Activated T-helper 17 cell treated with anti-CD3 and anti-CD28 coated beads, Interleukin-2, amount 50 U/mL, for 72 hours (primary cell): ENCODE data around the gene UCN2. TPM values are rescaled to one million over a fixed set of nuclear protein-coding genes. Genes with fewer than 3 reads are reported as not detected.
A peak's percentile ranks its signal among the peaks of the same experiment; 100 is the strongest.
"Not testable (repeated sequence)": the region's sequence is repeated elsewhere in the genome, so short reads cannot be mapped to it uniquely, and the experiment has no call there.

Source experiments
- ATAC-seq: fragments of 150-1000 bp; cut with Tn5 transposase; replicated peaks from 2 replicates; pipeline ENCODE4 v1.10.0; 2021; ENCODE audit warnings: mild to moderate bottlenecking, moderate library complexity
- H3K27ac Mint-ChIP-seq: one replicate; pipeline ENCODE4 v1.8.0; 2022; ENCODE audit warnings: mixed read lengths
- H3K27me3 Mint-ChIP-seq: one replicate; pipeline ENCODE4 v1.8.0; 2022; ENCODE audit warnings: mixed read lengths
- H3K36me3 Mint-ChIP-seq: one replicate; pipeline ENCODE4 v1.8.0; 2022; ENCODE audit warnings: low read depth, mild to moderate bottlenecking, mixed read lengths
- H3K4me1 Mint-ChIP-seq: one replicate; pipeline ENCODE4 v1.8.0; 2022; ENCODE audit warnings: mixed read lengths
- H3K4me3 Mint-ChIP-seq: one replicate; pipeline ENCODE4 v1.8.0; 2022; ENCODE audit warnings: mild to moderate bottlenecking, mixed read lengths
- H3K9me3 Mint-ChIP-seq: one replicate; pipeline ENCODE4 v1.8.0; 2022; ENCODE audit warnings: mixed read lengths
- total RNA-seq, 2 donors: library from RNA; stranded (reverse); gene quantifications; one replicate each; pipeline ENCODE4 v1.2.3, GENCODE V29; 2022

The UCN2 gene
- total RNA-seq, 2 donors from 2014 or later = 0.34 TPM; not detected in 1

- Mint-ChIP-seq H3K4me1 (peaks cover 5% of the 10 kb centered on the region), H3K9me3 (no peaks in the 10 kb centered on the region), H3K27me3 (no peaks in the 10 kb centered on the region), H3K36me3 (peaks cover 97% of the 10 kb centered on the region), H3K4me3 (no peak overlapping the region), H3K27ac (no peak overlapping the region)
- ATAC-seq = no peak
Measured at GRCh38 chr3:48548126-48548525, 15.5 kb downstream of the UCN2 start.

- Mint-ChIP-seq H3K36me3 (peaks cover 98% of the 10 kb centered on the region), H3K4me1 (peaks cover 5% of the 10 kb centered on the region), H3K27ac (no peak overlapping the region), H3K4me3 (no peak overlapping the region), H3K9me3 (no peaks in the 10 kb centered on the region), H3K27me3 (no peaks in the 10 kb centered on the region)
- no peak for ATAC-seq
Measured at GRCh38 chr3:48546203-48546829, 17.3 kb downstream of the UCN2 start.

- Mint-ChIP-seq H3K27me3 (no peaks in the 10 kb centered on the region), H3K36me3 (peaks cover 99% of the 10 kb centered on the region), H3K4me1 (peaks cover 5% of the 10 kb centered on the region), H3K9me3 (no peaks in the 10 kb centered on the region), H3K4me3 (no peak overlapping the region), H3K27ac (no peak overlapping the region)
- ATAC-seq = peak; percentile 16
Measured at GRCh38 chr3:48544141-48544540, 19.4 kb downstream of the UCN2 start.

- Mint-ChIP-seq H3K4me3 (no peak overlapping the region), H3K36me3 (peaks cover 99% of the 10 kb centered on the region), H3K27ac (no peak overlapping the region), H3K9me3 (no peaks in the 10 kb centered on the region), H3K27me3 (no peaks in the 10 kb centered on the region), H3K4me1 (peaks cover 5% of the 10 kb centered on the region)
- no peak for ATAC-seq
Measured at GRCh38 chr3:48543271-48543866, 20.2 kb downstream of the UCN2 start.

GRCh38 chr3:48538451-48538850 is 25.1 kb downstream of the UCN2 start:
- peak; percentile 38 for ATAC-seq
- peaks cover 99% of the 10 kb centered on the region for H3K36me3 Mint-ChIP-seq

GRCh38 chr3:48536785-48537184 is 26.8 kb downstream of the UCN2 start:
- Mint-ChIP-seq H3K4me1 (peaks cover 4% of the 10 kb centered on the region), H3K36me3 (peaks cover 97% of the 10 kb centered on the region), H3K27ac (no peak overlapping the region), H3K9me3 (no peaks in the 10 kb centered on the region), H3K4me3 (no peak overlapping the region), H3K27me3 (no peaks in the 10 kb centered on the region)
- no peak for ATAC-seq

More at GRCh38 chr3:48538451-48538850, 25.1 kb downstream of the UCN2 start:
- Mint-ChIP-seq H3K27me3 (no peaks in the 10 kb centered on the region), H3K9me3 (no peaks in the 10 kb centered on the region), H3K27ac (no peak overlapping the region), H3K4me1 (peaks cover 4% of the 10 kb centered on the region), H3K4me3 (no peak overlapping the region)

GRCh38 chr3:48536116-48536515 is 27.5 kb downstream of the UCN2 start:
- peaks cover 96% of the 10 kb centered on the region for H3K36me3 Mint-ChIP-seq
- no peak for ATAC-seq

GRCh38 chr3:48535578-48535977 is 28.0 kb downstream of the UCN2 start:
- no peaks in the 10 kb centered on the region for H3K9me3 Mint-ChIP-seq
- no peaks in the 10 kb centered on the region for H3K27me3 Mint-ChIP-seq
- peaks cover 96% of the 10 kb centered on the region for H3K36me3 Mint-ChIP-seq
- no peak overlapping the region for H3K4me3 Mint-ChIP-seq
- no peak for ATAC-seq
- no peak overlapping the region for H3K27ac Mint-ChIP-seq
- peaks cover 4% of the 10 kb centered on the region for H3K4me1 Mint-ChIP-seq

More at GRCh38 chr3:48536116-48536515, 27.5 kb downstream of the UCN2 start:
- no peak overlapping the region for H3K4me3 Mint-ChIP-seq
- peaks cover 4% of the 10 kb centered on the region for H3K4me1 Mint-ChIP-seq
- no peaks in the 10 kb centered on the region for H3K9me3 Mint-ChIP-seq
- H3K27me3 Mint-ChIP-seq = no peaks in the 10 kb centered on the region
- no peak overlapping the region for H3K27ac Mint-ChIP-seq

- Mint-ChIP-seq H3K27me3 (no peaks in the 10 kb centered on the region), H3K27ac (no peak overlapping the region), H3K36me3 (peaks cover 97% of the 10 kb centered on the region), H3K4me3 (no peak overlapping the region), H3K9me3 (no peaks in the 10 kb centered on the region), H3K4me1 (peaks cover 4% of the 10 kb centered on the region)
- ATAC-seq = no peak
Measured at GRCh38 chr3:48532977-48533337, 30.6 kb downstream of the UCN2 start.

GRCh38 chr3:48532271-48532976 is 31.2 kb downstream of the UCN2 start:
- H3K4me1 Mint-ChIP-seq = peaks cover 4% of the 10 kb centered on the region
- no peaks in the 10 kb centered on the region for H3K9me3 Mint-ChIP-seq
- no peak for ATAC-seq
- H3K4me3 Mint-ChIP-seq = no peak overlapping the region
- H3K27me3 Mint-ChIP-seq = no peaks in the 10 kb centered on the region
- no peak overlapping the region for H3K27ac Mint-ChIP-seq
- H3K36me3 Mint-ChIP-seq = peaks cover 97% of the 10 kb centered on the region

- H3K4me3 Mint-ChIP-seq, H3K27me3 Mint-ChIP-seq, H3K4me1 Mint-ChIP-seq, H3K9me3 Mint-ChIP-seq, ATAC-seq, H3K27ac Mint-ChIP-seq: not testable (repeated sequence)
- peaks cover 97% of the 10 kb centered on the region for H3K36me3 Mint-ChIP-seq
Measured at GRCh38 chr3:48530701-48531100, 32.9 kb downstream of the UCN2 start.

- no peak overlapping the region for H3K27ac Mint-ChIP-seq
- no peak overlapping the region for H3K4me3 Mint-ChIP-seq
- no peaks in the 10 kb centered on the region for H3K27me3 Mint-ChIP-seq
- peaks cover 5% of the 10 kb centered on the region for H3K4me1 Mint-ChIP-seq
- H3K36me3 Mint-ChIP-seq = peaks cover 95% of the 10 kb centered on the region
- no peaks in the 10 kb centered on the region for H3K9me3 Mint-ChIP-seq
- ATAC-seq = no peak
Measured at GRCh38 chr3:48528754-48529153, 34.8 kb downstream of the UCN2 start.

GRCh38 chr3:48528048-48528447 is 35.5 kb downstream of the UCN2 start:
- Mint-ChIP-seq H3K4me1 (peaks cover 5% of the 10 kb centered on the region), H3K27me3 (no peaks in the 10 kb centered on the region), H3K36me3 (peaks cover 95% of the 10 kb centered on the region), H3K27ac (peak overlapping the region; percentile 11), H3K9me3 (no peaks in the 10 kb centered on the region), H3K4me3 (no peak overlapping the region)
- no peak for ATAC-seq

- Mint-ChIP-seq H3K27ac (peak overlapping the region; percentile 23), H3K27me3 (no peaks in the 10 kb centered on the region), H3K36me3 (peaks cover 94% of the 10 kb centered on the region), H3K4me3 (no peak overlapping the region), H3K9me3 (no peaks in the 10 kb centered on the region), H3K4me1 (peaks cover 7% of the 10 kb centered on the region)
- ATAC-seq = no peak
Measured at GRCh38 chr3:48524970-48525369, 38.6 kb downstream of the UCN2 start.

GRCh38 chr3:48521635-48522034 is 41.9 kb downstream of the UCN2 start:
- Mint-ChIP-seq H3K4me3 (no peak overlapping the region), H3K27ac (no peak overlapping the region), H3K9me3 (no peaks in the 10 kb centered on the region)

More at GRCh38 chr3:48521635-48522034, 41.9 kb downstream of the UCN2 start:
- no peak for ATAC-seq
- H3K4me1 Mint-ChIP-seq = peaks cover 22% of the 10 kb centered on the region
- H3K27me3 Mint-ChIP-seq = no peaks in the 10 kb centered on the region
- peaks cover 77% of the 10 kb centered on the region for H3K36me3 Mint-ChIP-seq
